Activated CD8-positive, alpha-beta memory T cell treated with anti-CD3 and anti-CD28 coated beads, Interleukin-2, amount 10 ng/mL, durations not matched to agents 7 days and 5 days (primary cell): ENCODE results near the gene TFDP2. TPM values are rescaled to one million over a fixed set of nuclear protein-coding genes. Genes with fewer than 3 reads are reported as not detected.

Source experiments
- ATAC-seq: fragments of 150-1000 bp; cut with Tn5 transposase; one replicate; pipeline ENCODE4 v1.10.0; 2021; ENCODE audit warnings: moderate library complexity
- CTCF ChIA-PET: fragments of 350-600 bp; sonication (Branson Sonifier 250); formaldehyde crosslinking; loops from one replicate; lab custom pipeline; 2021; ENCODE audit warnings: antibody characterized with exemption; lab: Charles Lee
- DNase-seq: peaks from one replicate; pipeline ENCODE4 v3.0.0-alpha.2; 2020
- H3K27ac Mint-ChIP-seq: one replicate; pipeline ENCODE4 v1.8.0; 2021; ENCODE audit warnings: mild to moderate bottlenecking, mixed read lengths
- H3K27me3 Mint-ChIP-seq: one replicate; pipeline ENCODE4 v1.8.0; 2021; ENCODE audit warnings: mixed read lengths
- H3K36me3 Mint-ChIP-seq: one replicate; pipeline ENCODE4 v1.8.0; 2021; ENCODE audit warnings: mild to moderate bottlenecking, mixed read lengths
- H3K4me1 Mint-ChIP-seq: one replicate; pipeline ENCODE4 v1.8.0; 2021; ENCODE audit warnings: mixed read lengths
- H3K4me3 Mint-ChIP-seq: one replicate; pipeline ENCODE4 v1.8.0; 2021; ENCODE audit warnings: mild to moderate bottlenecking, moderate library complexity, mixed read lengths
- H3K9me3 Mint-ChIP-seq: one replicate; pipeline ENCODE4 v1.8.0; 2022; ENCODE audit warnings: low read depth, mixed read lengths
- total RNA-seq, 2 experiments: library from RNA; stranded (reverse); gene quantifications; one replicate each; pipeline ENCODE4 v1.2.3, GENCODE V29; 2021

Gene TFDP2
- total RNA-seq, 2 experiments from 2014 or later: 29.0 to 33.7 TPM

- no peak for DNase-seq
- Mint-ChIP-seq H3K27me3 (no peaks in the 10 kb centered on the region), H3K36me3 (peaks cover 52% of the 10 kb centered on the region), H3K27ac (peak overlapping the region; percentile 75), H3K4me3 (peak overlapping the region; percentile 22), H3K4me1 (peaks cover 27% of the 10 kb centered on the region), H3K9me3 (peaks cover 5% of the 10 kb centered on the region)
- CTCF ChIA-PET: interaction anchor here (1.1 to 2.0 kb wide), 5 partner anchors 10 to 29 kb away, joined by 3 to 9 read pairs (median 4); partner anchors contain the start of gene ATP1B3
- ATAC-seq: peak; percentile 60
Measured at GRCh38 chr3:141904203-141904602, 245.1 kb downstream of the TFDP2 start.

GRCh38 chr3:141901914-141902313, 247.4 kb downstream of the TFDP2 start:
- Mint-ChIP-seq H3K27me3 (no peaks in the 10 kb centered on the region), H3K4me3 (no peak overlapping the region), H3K36me3 (peaks cover 53% of the 10 kb centered on the region), H3K27ac (peak overlapping the region; percentile 28), H3K4me1 (peaks cover 30% of the 10 kb centered on the region), H3K9me3 (peaks cover 10% of the 10 kb centered on the region)
- CTCF ChIA-PET: interaction anchor here (0.7 kb wide), 1 partner anchor 29 kb away, joined by 3 read pairs; no protein-coding TSS in a partner anchor
- DNase-seq (no peak), ATAC-seq (no peak)

GRCh38 chr3:141900343-141900742, 249.0 kb downstream of the TFDP2 start:
- Mint-ChIP-seq H3K4me3 (no peak overlapping the region), H3K9me3 (peaks cover 10% of the 10 kb centered on the region), H3K4me1 (peaks cover 37% of the 10 kb centered on the region), H3K27me3 (no peaks in the 10 kb centered on the region), H3K27ac (no peak overlapping the region), H3K36me3 (peaks cover 60% of the 10 kb centered on the region)
- DNase-seq (no peak), ATAC-seq (no peak)
- CTCF ChIA-PET: interaction anchor here (1.4 kb wide), 1 partner anchor 13 kb away, joined by 5 read pairs; no protein-coding TSS in a partner anchor

GRCh38 chr3:141898908-141899307, 250.4 kb downstream of the TFDP2 start:
- DNase-seq (no peak), ATAC-seq (no peak)
- Mint-ChIP-seq H3K4me1 (peaks cover 29% of the 10 kb centered on the region), H3K9me3 (peaks cover 10% of the 10 kb centered on the region), H3K36me3 (peaks cover 60% of the 10 kb centered on the region), H3K4me3 (no peak overlapping the region), H3K27me3 (no peaks in the 10 kb centered on the region), H3K27ac (no peak overlapping the region)
- CTCF ChIA-PET: no interaction called here

- no peak overlapping the region for H3K4me3 Mint-ChIP-seq
- ATAC-seq (no peak), DNase-seq (no peak)
- H3K36me3 Mint-ChIP-seq: peaks cover 54% of the 10 kb centered on the region
- H3K9me3 Mint-ChIP-seq: peaks cover 10% of the 10 kb centered on the region
- peaks cover 32% of the 10 kb centered on the region for H3K4me1 Mint-ChIP-seq
- no peaks in the 10 kb centered on the region for H3K27me3 Mint-ChIP-seq
- CTCF ChIA-PET: interaction anchor here (1.4 kb wide), 1 partner anchor 18 kb away, joined by 5 read pairs; no protein-coding TSS in a partner anchor
- peak overlapping the region; percentile 0 for H3K27ac Mint-ChIP-seq
Measured at GRCh38 chr3:141895731-141896130, 253.6 kb downstream of the TFDP2 start.

- H3K4me1 Mint-ChIP-seq: peaks cover 33% of the 10 kb centered on the region
- no peak overlapping the region for H3K4me3 Mint-ChIP-seq
- peaks cover 5% of the 10 kb centered on the region for H3K9me3 Mint-ChIP-seq
- H3K36me3 Mint-ChIP-seq: peaks cover 45% of the 10 kb centered on the region
- CTCF ChIA-PET: interaction anchor here (0.8 kb wide), 1 partner anchor 10 kb away, joined by 3 read pairs; no protein-coding TSS in a partner anchor
- no peaks in the 10 kb centered on the region for H3K27me3 Mint-ChIP-seq
- DNase-seq (no peak), ATAC-seq (no peak)
- H3K27ac Mint-ChIP-seq: no peak overlapping the region
Measured at GRCh38 chr3:141894524-141895176, 254.7 kb downstream of the TFDP2 start.

Other genes starting within 250 kb of the TFDP2 start
- 10 to 100 TPM; 18.8 to 25.7 TPM for gene GK5, start 76.0 kb upstream of the TFDP2 start, total RNA-seq